A549 (cell line): ENCODE results near the gene DOCK10. TPM values are rescaled to one million over a fixed set of nuclear protein-coding genes. Genes with fewer than 3 reads are reported as not detected.

Source experiments
- ATAC-seq, 2 experiments: fragments of 200-7000 bp in 1 of 2; fragments of >200 bp in 1 of 2; cut with Nextera tagmentation in 1 of 2; cut with Tn5 transposase in 1 of 2; 3 replicates each; pipeline versions ENCODE4 v1.8.0 to v1.9.1; 2018 to 2020; ENCODE audit warnings: mild to moderate bottlenecking in 1 of 2, moderate library complexity in 1 of 2
- CTCF ChIA-PET: fragments of 300-600 bp; sonication (Branson Sonifier 250); formaldehyde crosslinking; extraction: SDS; loops from one replicate; lab custom pipeline; 2021; ENCODE audit warnings: antibody characterized with exemption, inconsistent platforms; lab: Yijun Ruan, JAX
- POLR2A ChIA-PET: fragments of 350-600 bp; formaldehyde crosslinking; extraction: SDS; loops from one replicate; lab custom pipeline; 2021; ENCODE audit warnings: antibody characterized with exemption, inconsistent platforms; lab: Yijun Ruan, JAX
- DNase-seq, 2 experiments: peaks; one replicate each; pipeline versions ENCODE4 v3.0.0 to v3.0.0-alpha.2; 2011 to 2016; ENCODE audit warnings: low read depth in 1 of 2, low spot score in 1 of 2
- FAIRE-seq: peaks from 2 replicates; lab custom pipeline; 2011; peaks lifted over from hg19 to GRCh38; lab: Jason Lieb, UNC
- H3K27ac ChIP-seq, 2 experiments: fragments of >200 bp; sonication (Bioruptor Twin); formaldehyde crosslinking; 3 replicates each; pipeline ENCODE4 v1.5.1; 2016 to 2017
- H3K4me1 ChIP-seq: fragments of >200 bp; sonication (Bioruptor Twin); formaldehyde crosslinking; 3 replicates; pipeline ENCODE4 v1.6.1; 2016
- H3K4me2 ChIP-seq: fragments of >200 bp; sonication (Bioruptor Twin); formaldehyde crosslinking; 3 replicates; pipeline ENCODE4 v1.6.1; 2016
- H3K4me3 ChIP-seq: fragments of >200 bp; sonication (Bioruptor Twin); formaldehyde crosslinking; 3 replicates; pipeline ENCODE4 v1.5.1; 2016
- H3K9me3 ChIP-seq: fragments of >200 bp; sonication (Bioruptor Twin); formaldehyde crosslinking; 3 replicates; pipeline ENCODE4 v1.6.1; 2016
- BHLHE40 ChIP-seq: IDR thresholded peaks from 2 replicates; pipeline ENCODE4 v1.6.1; 2012; ENCODE audit warnings: low read depth, low read length, inconsistent platforms
- CBX2 ChIP-seq: fragments of 200-600 bp; sonication (generic); IDR thresholded peaks from 2 replicates; pipeline ENCODE4 v1.6.1; 2016; ENCODE audit warnings: low read depth, mild to moderate bottlenecking, borderline replicate concordance
- CBX8 ChIP-seq: fragments of 200-600 bp; sonication (generic); IDR thresholded peaks from 2 replicates; pipeline ENCODE4 v1.6.1; 2016
- CEBPB ChIP-seq, 2 experiments: fragments of >200 bp in 1 of 2; sonication (Bioruptor Twin) in 1 of 2; formaldehyde crosslinking in 1 of 2; IDR thresholded peaks; 2 replicates each; pipeline ENCODE4 v1.6.1; 2012 to 2016
- E2F6 ChIP-seq: IDR thresholded peaks from 2 replicates; pipeline ENCODE4 v1.6.1; 2012; ENCODE audit warnings: low read depth, borderline replicate concordance
- EP300 ChIP-seq, 2 experiments: fragments of >200 bp; sonication (Bioruptor Twin); formaldehyde crosslinking; IDR thresholded peaks; 2 replicates in 1 of 2; 3 replicates in 1 of 2; pipeline ENCODE4 v1.6.1; 2016 to 2017
- FOSB ChIP-seq: fragments of 250-450 bp; sonication (Bioruptor Pico); IDR thresholded peaks from 2 replicates; pipeline ENCODE4 v1.5.0; 2020; ENCODE audit warnings: mild to moderate bottlenecking, moderate library complexity
- FOXS1 ChIP-seq: fragments of 250-450 bp; sonication (Bioruptor Pico); IDR thresholded peaks from 2 replicates; pipeline ENCODE4 v1.5.0; 2020; ENCODE audit warnings: mild to moderate bottlenecking, moderate library complexity
- GATA3 ChIP-seq: IDR thresholded peaks from 2 replicates; pipeline ENCODE4 v1.6.1; 2012; ENCODE audit warnings: borderline replicate concordance
- HMGXB4 ChIP-seq: fragments of 250-450 bp; sonication (Bioruptor Pico); IDR thresholded peaks from 2 replicates; pipeline ENCODE4 v1.5.0; 2021; ENCODE audit warnings: mild to moderate bottlenecking, moderate library complexity, borderline replicate concordance
- HOXA7 ChIP-seq: fragments of 250-450 bp; sonication (Bioruptor Pico); IDR thresholded peaks from 2 replicates; pipeline ENCODE4 v1.5.0; 2020; ENCODE audit warnings: mild to moderate bottlenecking, moderate library complexity
- HOXB5 ChIP-seq: fragments of 250-450 bp; sonication (Bioruptor Pico); IDR thresholded peaks from 2 replicates; pipeline ENCODE4 v1.5.0; 2020; ENCODE audit warnings: mild to moderate bottlenecking, moderate library complexity
- JUN ChIP-seq, 2 experiments: fragments of >200 bp; sonication (Bioruptor Twin); formaldehyde crosslinking; IDR thresholded peaks; 2 replicates in 1 of 2; 3 replicates in 1 of 2; pipeline ENCODE4 v1.6.1; 2016 to 2017
- JUNB ChIP-seq: fragments of >200 bp; sonication (Bioruptor Twin); formaldehyde crosslinking; IDR thresholded peaks from 2 replicates; pipeline ENCODE4 v1.6.1; 2016
- KDM1A ChIP-seq: fragments of 200-600 bp; sonication (generic); IDR thresholded peaks from 2 replicates; pipeline ENCODE4 v1.6.1; 2016; ENCODE audit warnings: low read depth, mild to moderate bottlenecking
- MAFK ChIP-seq: fragments of 450-650 bp; IDR thresholded peaks from 2 replicates; pipeline ENCODE4 v1.6.1; 2014; ENCODE audit not compliant: partially characterized antibody
- MAZ ChIP-seq: fragments of 150-350 bp; IDR thresholded peaks from 2 replicates; pipeline ENCODE4 v1.6.1; 2014; ENCODE audit warnings: antibody characterized with exemption, low read depth, low read length, borderline replicate concordance
- PBX3 ChIP-seq: IDR thresholded peaks from 2 replicates; pipeline ENCODE4 v1.6.1; 2012
- RARB ChIP-seq: fragments of 250-450 bp; sonication (Bioruptor Pico); IDR thresholded peaks from 2 replicates; pipeline ENCODE4 v1.8.0; 2021; ENCODE audit warnings: mild to moderate bottlenecking, moderate library complexity
- RFX5 ChIP-seq: fragments of 450-650 bp; IDR thresholded peaks from 2 replicates; pipeline ENCODE4 v1.7.1; 2014; ENCODE audit warnings: antibody characterized with exemption, mild to moderate bottlenecking, moderate library complexity
- SMC3 ChIP-seq: fragments of >200 bp; sonication (Bioruptor Twin); formaldehyde crosslinking; IDR thresholded peaks from 3 replicates; pipeline ENCODE4 v1.6.1; 2018; ENCODE audit warnings: inconsistent platforms
- SREBF2 ChIP-seq: fragments of 450-650 bp; IDR thresholded peaks from 2 replicates; pipeline ENCODE4 v1.6.1; 2014; ENCODE audit warnings: mild to moderate bottlenecking, moderate library complexity
- TP53 ChIP-seq: fragments of 250-450 bp; sonication (Bioruptor Pico); IDR thresholded peaks from 2 replicates; pipeline ENCODE4 v1.5.0; 2021; ENCODE audit warnings: mild to moderate bottlenecking, moderate library complexity
- USF2 ChIP-seq: fragments of 450-650 bp; IDR thresholded peaks from 2 replicates; pipeline ENCODE4 v1.6.1; 2014; ENCODE audit warnings: antibody characterized with exemption
- ZNF302 ChIP-seq: fragments of 250-450 bp; sonication (Bioruptor Pico); IDR thresholded peaks from 2 replicates; pipeline ENCODE4 v1.9.0; 2021; ENCODE audit warnings: inconsistent platforms, mild to moderate bottlenecking, moderate library complexity
- WGBS: methylation state at CpG from one replicate; pipeline ENCODE4 v1.1.6; 2017; ENCODE audit errors: missing lambda C conversion rate; 5-methylcytosine and 5-hydroxymethylcytosine counted together
- polyA plus RNA-seq, 4 experiments: library from polyadenylated mRNA; depleted of rRNA in 3 of 4; stranded (reverse); fragments of >200 nt; fragmentation: RNase III in 1 of 4; extraction: RNeasy Plus Mini Kit Qiagen cat#74134 plus additional on column Dnase treatment in 1 of 4; gene quantifications; 2 replicates in 3 of 4; 3 replicates in 1 of 4; pipeline ENCODE4 v1.2.3, GENCODE V29; 2011 to 2017

DOCK10 gene
- polyA plus RNA-seq, 2 of the 4 experiments (the other 2 are of a cell fraction) = 43.0 to 45.3 TPM

GRCh38 chr2:224780823-224781222, 261.4 kb downstream of the DOCK10 start:
- Histone ChIP-seq H3K4me2 (no peak overlapping the region), H3K4me1 (0 out of 3 replicates have a peak, but pooled peaks cover 8% of the 10 kb centered on the region), H3K4me3 (no peak overlapping the region), H3K9me3 (no peaks in the 10 kb centered on the region), H3K27ac (no peak overlapping the region)
- ATAC-seq (no peak), DNase-seq (no peak), FAIRE-seq (no peak)
- ChIA-PET POLR2A (no interaction called here), CTCF (interaction anchor here (0.6 to 1.4 kb wide), 3 partner anchors 52 to 879 kb away, joined by 3 to 4 read pairs (median 3); no protein-coding TSS in a partner anchor)
- no peak for TF ChIP-seq FOSB (CRISPR knock-in tag)
- no peak for TF ChIP-seq CBX2
- TF ChIP-seq RARB = no peak
- no peak for TF ChIP-seq MAZ
- no peak for TF ChIP-seq TP53 (CRISPR knock-in tag)
- TF ChIP-seq HOXB5 (CRISPR knock-in tag) = no peak
- TF ChIP-seq RFX5 = no peak
- TF ChIP-seq SMC3 = no peak
- no peak for TF ChIP-seq CEBPB (IDR thresholded peaks at IDR 0.05)
- no peak for TF ChIP-seq MAFK
- TF ChIP-seq KDM1A = no peak
- TF ChIP-seq USF2 = no peak
- TF ChIP-seq SREBF2 = no peak
- 92% methylated on average over 7 of the region's 7 CpGs for WGBS

GRCh38 chr2:224780106-224780505, 262.2 kb downstream of the DOCK10 start:
- Histone ChIP-seq H3K4me2 (no peak overlapping the region), H3K4me1 (0 out of 3 replicates have a peak, but pooled peaks cover 8% of the 10 kb centered on the region), H3K27ac (no peak overlapping the region), H3K4me3 (no peak overlapping the region), H3K9me3 (no peaks in the 10 kb centered on the region)
- ChIA-PET POLR2A (no interaction called here), CTCF (interaction anchor here (0.6 to 2.9 kb wide), 3 partner anchors 9 to 786 kb away, joined by 3 to 22 read pairs (median 4); no protein-coding TSS in a partner anchor)
- no peak for TF ChIP-seq E2F6
- TF ChIP-seq HMGXB4 (CRISPR knock-in tag) = no peak
- TF ChIP-seq HOXA7 (CRISPR knock-in tag) = no peak
- TF ChIP-seq USF2 = no peak
- TF ChIP-seq JUN (IDR thresholded peaks at IDR 0.05) = no peak
- TF ChIP-seq KDM1A = no peak
- no peak for TF ChIP-seq ZNF302 (CRISPR knock-in tag)
- no peak for TF ChIP-seq JUNB
- no peak for TF ChIP-seq GATA3
- no peak for TF ChIP-seq RARB
- TF ChIP-seq BHLHE40 = no peak
- TF ChIP-seq CBX8 = no peak
- no peak for TF ChIP-seq PBX3
- TF ChIP-seq HOXB5 (CRISPR knock-in tag) = no peak
- TF ChIP-seq FOXS1 (CRISPR knock-in tag) = no peak
- no peak for TF ChIP-seq EP300 (IDR thresholded peaks at IDR 0.05)
- no peak for ATAC-seq
- no peak for DNase-seq
- FAIRE-seq = no peak
- WGBS = 76% methylated on average over 2 of the region's 2 CpGs
